Measurements from ENCODE around the gene SERTAD4.
"Not testable (repeated sequence)": the region's sequence is repeated elsewhere in the genome, so short reads cannot be mapped to it uniquely, and the experiment has no call there.

The SERTAD4 gene

GRCh38 chr1:210232511-210233215 lies at the start of gene SERTAD4:
Gene SERTAD4 (plus strand): TSS chr1:210232796. CDS start chr1:210237961, 5,165 bp downstream.
- no peak for DNase-seq

GRCh38 chr1:210185063-210185462 lies 47.5 kb upstream of the SERTAD4 start:
- no peak for DNase-seq

GRCh38 chr1:210187849-210188606 lies 44.6 kb upstream of the SERTAD4 start:
- not testable (repeated sequence) for DNase-seq

GRCh38 chr1:210189426-210189825 lies 43.2 kb upstream of the SERTAD4 start:
- no peak for DNase-seq

GRCh38 chr1:210195635-210196160 lies 36.9 kb upstream of the SERTAD4 start:
- no peak for DNase-seq

GRCh38 chr1:210196266-210196665 lies 36.3 kb upstream of the SERTAD4 start:
- DNase-seq, result not testable (repeated sequence)

- DNase-seq, result no peak
Measured at GRCh38 chr1:210198840-210199239, 33.8 kb upstream of the SERTAD4 start.

GRCh38 chr1:210200124-210200736 lies 32.4 kb upstream of the SERTAD4 start:
- no peak for DNase-seq

- no peak for DNase-seq
Measured at GRCh38 chr1:210201681-210202080, 30.9 kb upstream of the SERTAD4 start.

GRCh38 chr1:210207597-210208450 lies 24.8 kb upstream of the SERTAD4 start:
- DNase-seq, result no peak

GRCh38 chr1:210213335-210213734 lies 19.3 kb upstream of the SERTAD4 start:
- no peak for DNase-seq

- no peak for DNase-seq
Measured at GRCh38 chr1:210214573-210215409, 17.8 kb upstream of the SERTAD4 start.

- DNase-seq, result no peak
Measured at GRCh38 chr1:210217482-210217881, 15.1 kb upstream of the SERTAD4 start.

- no peak for DNase-seq
Measured at GRCh38 chr1:210218047-210218446, 14.5 kb upstream of the SERTAD4 start.

- DNase-seq, result no peak
Measured at GRCh38 chr1:210222340-210223006, 10.1 kb upstream of the SERTAD4 start.

- no peak for DNase-seq
Measured at GRCh38 chr1:210223226-210223904, 9.2 kb upstream of the SERTAD4 start.

GRCh38 chr1:210228158-210228557 lies 4.4 kb upstream of the SERTAD4 start:
- DNase-seq, result no peak

GRCh38 chr1:210230149-210230695 lies 2.4 kb upstream of the SERTAD4 start:
- no peak for DNase-seq

GRCh38 chr1:210231846-210232510 lies 618 bp upstream of the SERTAD4 start:
- DNase-seq, result no peak

GRCh38 chr1:210233216-210233494 lies 559 bp downstream of the SERTAD4 start:
- DNase-seq, result no peak

Measured in bone marrow (tissue), 2 donors.